ENCODE data around the gene ESYT2.

The ESYT2 gene

GRCh38 chr7:158683541-158683940 is 145.8 kb downstream of the ESYT2 start:
- Histone ChIP-seq H3K4me3 (ENCODE audit: low read depth, low read length) (no peak overlapping the region), H3K36me3 (ENCODE audit: control insufficient read depth in 2 of 2, insufficient read depth in 1 of 2, low read length in 2 of 2) (peaks cover 16 to 84% of the 10 kb centered on the region in 2 experiments), H3K9me3 (ENCODE audit: control insufficient read depth, insufficient read depth, low read depth, low read length) (no peaks in the 10 kb centered on the region), H3K4me1 (ENCODE audit: control insufficient read depth, insufficient read depth, low read length) (no peaks in the 10 kb centered on the region), H3K27ac (ENCODE audit: extremely low read depth, low read depth, low read length) (no peak overlapping the region)
- TF ChIP-seq, protein P1, sequence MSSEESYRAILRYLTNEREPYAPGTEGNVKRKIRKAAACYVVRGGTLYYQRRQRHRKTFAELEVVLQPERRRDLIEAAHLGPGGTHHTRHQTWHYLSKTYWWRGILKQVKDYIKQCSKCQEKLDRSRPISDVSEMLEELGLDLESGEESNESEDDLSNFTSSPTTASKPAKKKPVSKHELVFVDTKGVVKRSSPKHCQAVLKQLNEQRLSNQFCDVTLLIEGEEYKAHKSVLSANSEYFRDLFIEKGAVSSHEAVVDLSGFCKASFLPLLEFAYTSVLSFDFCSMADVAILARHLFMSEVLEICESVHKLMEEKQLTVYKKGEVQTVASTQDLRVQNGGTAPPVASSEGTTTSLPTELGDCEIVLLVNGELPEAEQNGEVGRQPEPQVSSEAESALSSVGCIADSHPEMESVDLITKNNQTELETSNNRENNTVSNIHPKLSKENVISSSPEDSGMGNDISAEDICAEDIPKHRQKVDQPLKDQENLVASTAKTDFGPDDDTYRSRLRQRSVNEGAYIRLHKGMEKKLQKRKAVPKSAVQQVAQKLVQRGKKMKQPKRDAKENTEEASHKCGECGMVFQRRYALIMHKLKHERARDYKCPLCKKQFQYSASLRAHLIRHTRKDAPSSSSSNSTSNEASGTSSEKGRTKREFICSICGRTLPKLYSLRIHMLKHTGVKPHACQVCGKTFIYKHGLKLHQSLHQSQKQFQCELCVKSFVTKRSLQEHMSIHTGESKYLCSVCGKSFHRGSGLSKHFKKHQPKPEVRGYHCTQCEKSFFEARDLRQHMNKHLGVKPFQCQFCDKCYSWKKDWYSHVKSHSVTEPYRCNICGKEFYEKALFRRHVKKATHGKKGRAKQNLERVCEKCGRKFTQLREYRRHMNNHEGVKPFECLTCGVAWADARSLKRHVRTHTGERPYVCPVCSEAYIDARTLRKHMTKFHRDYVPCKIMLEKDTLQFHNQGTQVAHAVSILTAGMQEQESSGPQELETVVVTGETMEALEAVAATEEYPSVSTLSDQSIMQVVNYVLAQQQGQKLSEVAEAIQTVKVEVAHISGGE (tag by site-specific recombination; conservative IDR thresholded peaks at IDR 0.05; ENCODE audit: low read depth): no peak
- no peak for TF ChIP-seq SCRT1 (tag by site-specific recombination; IDR thresholded peaks at IDR 0.05; ENCODE audit: borderline replicate concordance)
- ChIA-PET CTCF (no interaction called here), POLR2A (interaction anchor here (0.6 kb wide), 1 partner anchor 157 kb away, joined by 3 read pairs; no protein-coding TSS in a partner anchor)

DNA sequence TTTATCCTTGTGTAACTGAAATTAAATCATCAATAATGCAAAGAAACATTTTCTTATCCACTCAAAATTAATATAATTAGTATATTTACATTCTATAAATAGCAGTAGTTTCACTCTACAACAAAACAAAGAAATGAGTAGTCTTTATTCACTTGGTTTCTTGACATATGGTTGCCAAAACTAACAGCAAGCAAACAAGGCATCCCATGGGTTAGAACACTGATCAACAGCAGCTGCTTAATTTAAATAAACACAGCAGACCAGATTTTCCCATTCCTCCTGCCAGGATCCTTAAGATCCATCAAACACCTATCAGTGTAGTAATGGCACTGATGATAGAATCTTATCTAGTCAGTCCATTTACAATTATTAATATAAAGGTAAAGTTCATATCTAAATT is 146.9 kb downstream of the ESYT2 start:
- ChIA-PET CTCF (no interaction called here), POLR2A (no interaction called here)
- TF ChIP-seq SETDB1 (IDR thresholded peaks at IDR 0.05; ENCODE audit: insufficient read length, low read length) (no peak), TCF7L2 (IDR thresholded peaks at IDR 0.05; ENCODE audit: borderline replicate concordance, low read depth, low read length) (no peak), ZNF529 (tag by site-specific recombination; IDR thresholded peaks at IDR 0.05; ENCODE audit: insufficient replicate concordance) (no peak), ZNF76 (tag by site-specific recombination; IDR thresholded peaks at IDR 0.05; ENCODE audit: borderline replicate concordance, low read depth) (no peak), ZNF184 (tag by site-specific recombination; IDR thresholded peaks at IDR 0.05) (no peak), HOXA7 (CRISPR knock-in tag; IDR thresholded peaks at IDR 0.05; ENCODE audit: borderline replicate concordance) (no peak), ZNF223 (tag by site-specific recombination; IDR thresholded peaks at IDR 0.05) (no peak), ZBTB48 (tag by site-specific recombination; IDR thresholded peaks at IDR 0.05) (no peak), ZNF624 (tag by site-specific recombination; IDR thresholded peaks at IDR 0.05) (no peak), ZNF785 (tag by site-specific recombination; IDR thresholded peaks at IDR 0.05) (no peak), ZNF335 (tag by site-specific recombination; conservative IDR thresholded peaks at IDR 0.05) (no peak), IKZF3 (tag by site-specific recombination; IDR thresholded peaks at IDR 0.05) (no peak), MYNN (tag by site-specific recombination; IDR thresholded peaks at IDR 0.05; ENCODE audit: borderline replicate concordance) (no peak), ZNF658 (tag by site-specific recombination; IDR thresholded peaks at IDR 0.05) (no peak)
- TF ChIP-seq, protein P2, sequence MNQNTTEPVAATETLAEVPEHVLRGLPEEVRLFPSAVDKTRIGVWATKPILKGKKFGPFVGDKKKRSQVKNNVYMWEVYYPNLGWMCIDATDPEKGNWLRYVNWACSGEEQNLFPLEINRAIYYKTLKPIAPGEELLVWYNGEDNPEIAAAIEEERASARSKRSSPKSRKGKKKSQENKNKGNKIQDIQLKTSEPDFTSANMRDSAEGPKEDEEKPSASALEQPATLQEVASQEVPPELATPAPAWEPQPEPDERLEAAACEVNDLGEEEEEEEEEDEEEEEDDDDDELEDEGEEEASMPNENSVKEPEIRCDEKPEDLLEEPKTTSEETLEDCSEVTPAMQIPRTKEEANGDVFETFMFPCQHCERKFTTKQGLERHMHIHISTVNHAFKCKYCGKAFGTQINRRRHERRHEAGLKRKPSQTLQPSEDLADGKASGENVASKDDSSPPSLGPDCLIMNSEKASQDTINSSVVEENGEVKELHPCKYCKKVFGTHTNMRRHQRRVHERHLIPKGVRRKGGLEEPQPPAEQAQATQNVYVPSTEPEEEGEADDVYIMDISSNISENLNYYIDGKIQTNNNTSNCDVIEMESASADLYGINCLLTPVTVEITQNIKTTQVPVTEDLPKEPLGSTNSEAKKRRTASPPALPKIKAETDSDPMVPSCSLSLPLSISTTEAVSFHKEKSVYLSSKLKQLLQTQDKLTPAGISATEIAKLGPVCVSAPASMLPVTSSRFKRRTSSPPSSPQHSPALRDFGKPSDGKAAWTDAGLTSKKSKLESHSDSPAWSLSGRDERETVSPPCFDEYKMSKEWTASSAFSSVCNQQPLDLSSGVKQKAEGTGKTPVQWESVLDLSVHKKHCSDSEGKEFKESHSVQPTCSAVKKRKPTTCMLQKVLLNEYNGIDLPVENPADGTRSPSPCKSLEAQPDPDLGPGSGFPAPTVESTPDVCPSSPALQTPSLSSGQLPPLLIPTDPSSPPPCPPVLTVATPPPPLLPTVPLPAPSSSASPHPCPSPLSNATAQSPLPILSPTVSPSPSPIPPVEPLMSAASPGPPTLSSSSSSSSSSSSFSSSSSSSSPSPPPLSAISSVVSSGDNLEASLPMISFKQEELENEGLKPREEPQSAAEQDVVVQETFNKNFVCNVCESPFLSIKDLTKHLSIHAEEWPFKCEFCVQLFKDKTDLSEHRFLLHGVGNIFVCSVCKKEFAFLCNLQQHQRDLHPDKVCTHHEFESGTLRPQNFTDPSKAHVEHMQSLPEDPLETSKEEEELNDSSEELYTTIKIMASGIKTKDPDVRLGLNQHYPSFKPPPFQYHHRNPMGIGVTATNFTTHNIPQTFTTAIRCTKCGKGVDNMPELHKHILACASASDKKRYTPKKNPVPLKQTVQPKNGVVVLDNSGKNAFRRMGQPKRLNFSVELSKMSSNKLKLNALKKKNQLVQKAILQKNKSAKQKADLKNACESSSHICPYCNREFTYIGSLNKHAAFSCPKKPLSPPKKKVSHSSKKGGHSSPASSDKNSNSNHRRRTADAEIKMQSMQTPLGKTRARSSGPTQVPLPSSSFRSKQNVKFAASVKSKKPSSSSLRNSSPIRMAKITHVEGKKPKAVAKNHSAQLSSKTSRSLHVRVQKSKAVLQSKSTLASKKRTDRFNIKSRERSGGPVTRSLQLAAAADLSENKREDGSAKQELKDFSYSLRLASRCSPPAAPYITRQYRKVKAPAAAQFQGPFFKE (tag by site-specific recombination; IDR thresholded peaks at IDR 0.05; ENCODE audit: borderline replicate concordance): no peak
- Histone ChIP-seq H3K27ac (ENCODE audit: extremely low read depth, low read depth, low read length) (no peak overlapping the region), H3K4me3 (ENCODE audit: low read depth, low read length) (no peak overlapping the region), H3K9me3 (ENCODE audit: control insufficient read depth, insufficient read depth, low read depth, low read length) (no peaks in the 10 kb centered on the region), H3K36me3 (ENCODE audit: control insufficient read depth in 2 of 2, insufficient read depth in 1 of 2, low read length in 2 of 2) (peaks cover 16 to 82% of the 10 kb centered on the region in 2 experiments), H3K4me1 (ENCODE audit: control insufficient read depth, insufficient read depth, low read length) (no peaks in the 10 kb centered on the region)
